AG04449 (cell line): ENCODE data around the gene OOSP3.
"Not testable (repeated sequence)": the region's sequence is repeated elsewhere in the genome, so short reads cannot be mapped to it uniquely, and the experiment has no call there.

Experiments used
- CTCF ChIA-PET: fragments of 350-600 bp; formaldehyde crosslinking; extraction: SDS; loops from one replicate; lab custom pipeline; 2021; ENCODE audit warnings: antibody characterized with exemption; lab: Yijun Ruan, JAX
- POLR2A ChIA-PET: fragments of 400-600, 350-600 bp; formaldehyde crosslinking; extraction: SDS; loops from one replicate; lab custom pipeline; 2020; ENCODE audit warnings: antibody characterized with exemption, inconsistent platforms; lab: Yijun Ruan, JAX
- DNase-seq: peaks from one replicate; pipeline ENCODE4 v3.0.0-alpha.2; 2010; ENCODE audit warnings: low read depth, low spot score
- H3K4me3 ChIP-seq: 2 replicates; pipeline ENCODE4 v1.5.1; 2011; ENCODE audit warnings: low read depth, mild to moderate bottlenecking, control low read depth, low read length
- CTCF ChIP-seq: IDR thresholded peaks from one replicate; pipeline ENCODE4 v1.5.1; 2011; ENCODE audit warnings: mild to moderate bottlenecking, moderate library complexity, low read length, control low read depth, inconsistent platforms; ENCODE audit not compliant: insufficient read depth; ENCODE audit errors: missing control alignments

Gene OOSP3

GRCh38 chr11:59900366-59901126 lies 22.0 kb downstream of the OOSP3 start:
- no peak overlapping the region for H3K4me3 ChIP-seq
- DNase-seq, result no peak
- CTCF ChIA-PET, result no interaction called here
- no peak for TF ChIP-seq CTCF
- POLR2A ChIA-PET, result no interaction called here

- H3K4me3 ChIP-seq, result no peak overlapping the region
- CTCF ChIA-PET, result no interaction called here
- POLR2A ChIA-PET, result no interaction called here
- TF ChIP-seq CTCF, result no peak
- DNase-seq, result no peak
These were observed 22.7 kb downstream of the OOSP3 start for GRCh38 chr11:59901306-59901705.

- POLR2A ChIA-PET, CTCF ChIA-PET, DNase-seq: not testable (repeated sequence)
These were observed 25.0 kb downstream of the OOSP3 start for GRCh38 chr11:59903569-59903968.

GRCh38 chr11:59918480-59918879 lies 39.9 kb downstream of the OOSP3 start:
- no peak for DNase-seq
- POLR2A ChIA-PET, result no interaction called here
- no peak for TF ChIP-seq CTCF
- H3K4me3 ChIP-seq, result no peak overlapping the region
- CTCF ChIA-PET, result interaction anchor here (1.5 kb wide), 2 partner anchors 93 to 163 kb away, joined by 5 to 7 read pairs; partner anchors contain the start of gene STX3

More at GRCh38 chr11:59903569-59903968, 25.0 kb downstream of the OOSP3 start:
- H3K4me3 ChIP-seq, result not testable (repeated sequence)

- no peak for TF ChIP-seq CTCF
- ChIA-PET CTCF (interaction anchor here (1.5 kb wide), 2 partner anchors 94 to 164 kb away, joined by 5 to 7 read pairs; partner anchors contain the start of gene STX3), POLR2A (no interaction called here)
- no peak overlapping the region for H3K4me3 ChIP-seq
- DNase-seq, result no peak
These were observed 40.5 kb downstream of the OOSP3 start for GRCh38 chr11:59918987-59919589.

GRCh38 chr11:59923813-59924212 lies 45.2 kb downstream of the OOSP3 start:
- H3K4me3 ChIP-seq, result no peak overlapping the region
- POLR2A ChIA-PET, result no interaction called here
- DNase-seq, result no peak
- CTCF ChIA-PET, result no interaction called here
- TF ChIP-seq CTCF, result no peak

GRCh38 chr11:59931688-59932087 lies 53.1 kb downstream of the OOSP3 start:
- ChIA-PET CTCF (no interaction called here), POLR2A (no interaction called here)
- TF ChIP-seq CTCF, result no peak
- DNase-seq, result no peak
- H3K4me3 ChIP-seq, result no peak overlapping the region
